SK-N-SH treated with all-trans-retinoic acid at 6 μM for 48 hours (cell line): ENCODE data around the gene PLEKHM3.

Experiments
- CSDC2 ChIP-seq: fragments of 250-450 bp; sonication (Bioruptor Pico); IDR thresholded peaks from 2 replicates; pipeline ENCODE4 v1.5.0; 2020; ENCODE audit warnings: mild to moderate bottlenecking, moderate library complexity
- ESRRG ChIP-seq: fragments of 250-450 bp; sonication (Bioruptor Pico); IDR thresholded peaks from 2 replicates; pipeline ENCODE4 v1.6.1; 2021; ENCODE audit warnings: mild to moderate bottlenecking
- ISL1 ChIP-seq: fragments of 250-450 bp; sonication (Bioruptor Pico); IDR thresholded peaks from 2 replicates; pipeline ENCODE4 v2.1.2; 2022; ENCODE audit warnings: mild to moderate bottlenecking, moderate library complexity
- PATZ1 ChIP-seq: fragments of 250-450 bp; sonication (Bioruptor Pico); IDR thresholded peaks from 2 replicates; pipeline ENCODE4 v1.8.0; 2020; ENCODE audit warnings: mild to moderate bottlenecking, moderate library complexity, borderline replicate concordance

GRCh38 chr2:207847807-207848544 is 177.4 kb downstream of the PLEKHM3 start:
- TF ChIP-seq PATZ1 (CRISPR knock-in tag) (no peak), ESRRG (CRISPR knock-in tag) (no peak), ISL1 (CRISPR knock-in tag) (no peak), CSDC2 (no peak)
